Kidney epithelial cell (primary cell): ENCODE results near the gene CASZ1. TPM values are rescaled to one million over a fixed set of nuclear protein-coding genes. Genes with fewer than 3 reads are reported as not detected.
A peak's percentile ranks its signal among the peaks of the same experiment; 100 is the strongest.

Source experiments
- DNase-seq: peaks from one replicate; pipeline ENCODE4 v3.0.0-alpha.2; 2010; ENCODE audit warnings: low read depth
- H3K27me3 ChIP-seq: 2 replicates; pipeline ENCODE4 v1.6.0; 2011; ENCODE audit warnings: low read length; ENCODE audit not compliant: control insufficient read depth, insufficient read depth
- H3K36me3 ChIP-seq: 2 replicates; pipeline ENCODE4 v1.5.1; 2011; ENCODE audit warnings: low read length; ENCODE audit not compliant: control insufficient read depth, insufficient read depth
- H3K4me3 ChIP-seq: 2 replicates; pipeline ENCODE4 v1.5.1; 2011; ENCODE audit warnings: low read depth, mild to moderate bottlenecking, control low read depth, low read length
- total RNA-seq: library from RNA; depleted of rRNA; stranded (reverse); fragments of >200 nt; gene quantifications from 2 replicates; pipeline ENCODE4 v1.2.3, GENCODE V29; 2015
- TF ChIP-seq, protein P1 (sequence below): IDR thresholded peaks from 2 replicates; pipeline ENCODE4 v1.5.1; 2011; ENCODE audit warnings: mild to moderate bottlenecking, moderate library complexity, low read length, control low read depth, inconsistent platforms; ENCODE audit not compliant: insufficient read depth, poor library complexity, severe bottlenecking

Gene CASZ1
- total RNA-seq, 1 donor from 2014 or later, result 28.2 TPM

DNA sequence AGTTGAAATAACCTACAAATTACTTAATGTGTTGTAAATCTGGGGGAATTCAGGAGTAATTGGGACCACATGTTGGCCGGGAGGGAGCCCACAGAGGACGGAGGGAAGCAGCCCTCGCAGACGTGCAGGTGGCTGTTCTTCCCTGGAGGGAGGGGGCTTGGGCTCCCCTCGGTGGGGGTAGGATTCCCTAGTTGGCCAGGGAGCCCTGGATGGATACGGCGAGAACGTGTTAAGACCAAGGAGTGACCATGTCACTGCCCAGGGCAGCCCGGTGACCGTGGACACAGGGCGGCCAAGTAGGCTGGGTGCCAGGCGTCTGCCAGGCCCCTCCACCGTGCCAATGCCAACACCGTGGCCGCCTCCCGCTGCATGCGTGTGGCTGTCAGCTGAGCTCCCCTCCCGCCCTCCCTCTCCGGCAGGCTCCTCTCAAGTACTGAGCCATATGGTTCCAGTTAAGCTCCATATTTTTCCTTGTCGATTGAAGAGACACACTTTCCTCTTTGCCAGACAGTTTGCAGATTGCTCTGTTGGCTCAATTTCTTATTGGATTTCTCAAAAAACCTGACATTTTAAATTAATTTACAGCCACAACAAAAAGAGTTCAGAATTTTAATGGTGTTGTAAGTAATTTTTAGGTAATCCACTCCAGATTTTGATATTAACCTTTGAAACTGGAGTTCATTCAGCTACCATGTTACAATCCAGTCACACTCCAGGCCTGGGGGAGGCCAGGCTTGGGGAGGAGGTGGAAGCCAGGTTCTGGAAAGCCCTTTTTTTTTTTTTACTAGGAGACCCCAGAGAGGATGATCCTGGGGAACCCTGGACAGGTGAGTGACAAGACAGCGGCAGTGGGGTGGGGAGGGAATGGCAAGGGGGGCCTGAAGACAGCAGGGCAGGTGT is 71.2 kb downstream of the CASZ1 start:
- no peak for DNase-seq

DNA sequence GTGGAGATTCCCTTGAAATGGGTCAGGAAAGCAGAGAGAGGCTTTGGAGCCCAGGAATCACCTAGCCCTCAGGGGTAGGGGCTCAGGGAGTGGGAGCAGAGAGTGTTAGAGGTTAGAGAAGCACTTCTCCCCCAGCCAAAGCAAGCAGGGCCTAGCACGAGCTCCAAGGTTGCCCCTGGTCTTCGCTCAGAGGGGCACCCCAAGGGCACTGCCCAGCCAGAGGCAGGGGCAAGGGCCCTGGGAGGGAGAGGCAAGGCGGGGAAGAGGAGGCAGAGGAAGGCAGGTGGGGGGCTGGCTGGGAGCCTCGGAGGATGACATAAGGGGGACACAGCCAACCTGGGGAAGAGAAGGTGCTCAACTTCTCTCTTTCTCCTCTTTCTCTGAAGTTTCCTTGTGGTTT is 71.9 kb downstream of the CASZ1 start:
- DNase-seq, result no peak
- Histone ChIP-seq H3K36me3 (no peaks in the 10 kb centered on the region), H3K4me3 (no peak overlapping the region), H3K27me3 (peaks cover 26% of the 10 kb centered on the region)
- TF ChIP-seq, protein P1, sequence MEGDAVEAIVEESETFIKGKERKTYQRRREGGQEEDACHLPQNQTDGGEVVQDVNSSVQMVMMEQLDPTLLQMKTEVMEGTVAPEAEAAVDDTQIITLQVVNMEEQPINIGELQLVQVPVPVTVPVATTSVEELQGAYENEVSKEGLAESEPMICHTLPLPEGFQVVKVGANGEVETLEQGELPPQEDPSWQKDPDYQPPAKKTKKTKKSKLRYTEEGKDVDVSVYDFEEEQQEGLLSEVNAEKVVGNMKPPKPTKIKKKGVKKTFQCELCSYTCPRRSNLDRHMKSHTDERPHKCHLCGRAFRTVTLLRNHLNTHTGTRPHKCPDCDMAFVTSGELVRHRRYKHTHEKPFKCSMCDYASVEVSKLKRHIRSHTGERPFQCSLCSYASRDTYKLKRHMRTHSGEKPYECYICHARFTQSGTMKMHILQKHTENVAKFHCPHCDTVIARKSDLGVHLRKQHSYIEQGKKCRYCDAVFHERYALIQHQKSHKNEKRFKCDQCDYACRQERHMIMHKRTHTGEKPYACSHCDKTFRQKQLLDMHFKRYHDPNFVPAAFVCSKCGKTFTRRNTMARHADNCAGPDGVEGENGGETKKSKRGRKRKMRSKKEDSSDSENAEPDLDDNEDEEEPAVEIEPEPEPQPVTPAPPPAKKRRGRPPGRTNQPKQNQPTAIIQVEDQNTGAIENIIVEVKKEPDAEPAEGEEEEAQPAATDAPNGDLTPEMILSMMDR, result no peak

More for the DNA sequence above, 71.2 kb downstream of the CASZ1 start:
- Histone ChIP-seq H3K36me3 (no peaks in the 10 kb centered on the region), H3K4me3 (no peak overlapping the region), H3K27me3 (peaks cover 22% of the 10 kb centered on the region)
- TF ChIP-seq, protein P1, result no peak

DNA sequence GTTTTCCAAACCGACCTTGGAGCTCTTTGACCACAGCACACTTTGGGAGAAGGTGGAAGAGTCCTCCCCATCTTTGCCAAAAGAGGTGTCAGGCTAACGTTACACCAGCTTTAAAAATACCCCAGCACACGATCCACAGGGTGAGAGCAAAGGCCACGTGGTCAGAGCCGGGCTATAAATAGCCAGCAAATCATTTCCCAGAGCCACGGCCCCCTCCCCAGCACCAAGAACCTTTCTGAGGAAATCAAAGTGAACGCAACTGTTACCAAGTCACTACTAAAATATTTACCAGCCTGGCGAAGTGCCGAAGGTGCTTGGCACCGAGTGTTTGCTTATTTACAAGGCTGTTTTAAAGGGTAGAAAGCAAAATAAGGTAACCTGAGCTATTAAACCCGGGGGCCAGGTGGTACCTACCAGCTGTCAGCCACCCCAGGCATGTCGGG is 72.4 kb downstream of the CASZ1 start:
- Histone ChIP-seq H3K27me3 (peaks cover 26% of the 10 kb centered on the region), H3K4me3 (no peak overlapping the region), H3K36me3 (no peaks in the 10 kb centered on the region)
- DNase-seq, result peak; percentile 1
- TF ChIP-seq, protein P1, result no peak

DNA sequence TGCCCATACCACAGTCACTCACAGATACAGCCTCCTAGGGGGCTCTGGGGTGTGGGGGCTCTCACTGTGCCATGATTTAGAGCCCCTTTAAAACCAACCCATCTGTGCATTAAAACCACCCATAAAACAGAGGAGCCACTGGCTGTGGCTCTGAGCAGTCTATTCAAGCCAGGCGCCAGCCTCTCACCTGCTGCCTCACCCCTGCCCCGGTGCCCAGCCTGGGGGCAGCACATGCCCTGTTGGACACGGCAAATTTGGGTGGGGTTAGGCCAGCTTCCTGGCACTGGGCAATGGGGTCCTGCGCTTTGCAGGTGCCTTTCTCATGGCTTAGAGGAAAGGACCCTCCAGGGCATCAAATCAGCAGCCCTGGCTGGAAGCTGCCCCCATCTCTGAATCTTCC is 73.1 kb downstream of the CASZ1 start:
- Histone ChIP-seq H3K27me3 (peaks cover 28% of the 10 kb centered on the region), H3K36me3 (no peaks in the 10 kb centered on the region), H3K4me3 (no peak overlapping the region)
- DNase-seq, result no peak
- TF ChIP-seq, protein P1, result no peak

- TF ChIP-seq, protein P1, result no peak
- Histone ChIP-seq H3K36me3 (no peaks in the 10 kb centered on the region), H3K27me3 (peaks cover 31% of the 10 kb centered on the region), H3K4me3 (no peak overlapping the region)
- no peak for DNase-seq
These were observed 73.6 kb downstream of the CASZ1 start for GRCh38 chr1:10722803-10723202.
